A673 (cell line): ENCODE data around the gene CCDC73. TPM values are rescaled to one million over a fixed set of nuclear protein-coding genes. Genes with fewer than 3 reads are reported as not detected.

Experiments used
- BruUV-seq: library from RNA; stranded (reverse); fragments of 400-500 nt; replicated peaks from 2 replicates; lab custom pipeline; 2021; lab: Mats Ljungman, UMichigan
- CTCF ChIA-PET: fragments of 300-600 bp; sonication (Branson Sonifier 250); formaldehyde crosslinking; loops from one replicate; lab custom pipeline; 2022; ENCODE audit warnings: antibody characterized with exemption; lab: Charles Lee
- POLR2A ChIA-PET: fragments of 300-600 bp; sonication (Branson Sonifier 250); formaldehyde crosslinking; loops from one replicate; lab custom pipeline; 2022; ENCODE audit warnings: antibody characterized with exemption; ENCODE audit not compliant: low non-redundant PET; lab: Charles Lee
- DNase-seq: peaks from one replicate; pipeline ENCODE4 v3.0.0-alpha.2; 2015; ENCODE audit warnings: low spot score
- H3K27ac ChIP-seq: fragments of 200-600 bp; sonication (generic); 2 replicates; pipeline ENCODE4 v1.5.1; 2016; ENCODE audit warnings: mixed run types, low read depth, mild to moderate bottlenecking, mixed read lengths, antibody characterized with exemption, low read length; ENCODE audit not compliant: poor library complexity, severe bottlenecking
- H3K27me3 ChIP-seq: fragments of 200-600 bp; sonication (generic); replicated peaks from 2 replicates; pipeline ENCODE4 v1.6.1; 2017; ENCODE audit warnings: mixed run types, low read depth, mild to moderate bottlenecking, mixed read lengths, antibody characterized with exemption, low read length; ENCODE audit not compliant: insufficient read depth, poor library complexity
- H3K36me3 ChIP-seq: fragments of 200-600 bp; sonication (generic); 2 replicates; pipeline ENCODE4 v1.6.1; 2016; ENCODE audit warnings: mixed run types, mild to moderate bottlenecking, mixed read lengths, antibody characterized with exemption, low read length; ENCODE audit not compliant: insufficient read depth, poor library complexity, severe bottlenecking
- H3K4me1 ChIP-seq: fragments of 200-600 bp; sonication (generic); 2 replicates; pipeline ENCODE4 v1.6.1; 2017; ENCODE audit warnings: mixed run types, mild to moderate bottlenecking, mixed read lengths, antibody characterized with exemption, low read length; ENCODE audit not compliant: insufficient read depth, poor library complexity, severe bottlenecking
- H3K4me3 ChIP-seq: fragments of 200-600 bp; sonication (generic); 2 replicates; pipeline ENCODE4 v1.5.1; 2016; ENCODE audit warnings: low read depth, mixed run types, mild to moderate bottlenecking, mixed read lengths, low read length; ENCODE audit not compliant: poor library complexity, severe bottlenecking
- H3K9me3 ChIP-seq: fragments of 200-600 bp; sonication (generic); 2 replicates; pipeline ENCODE4 v1.6.1; 2016; ENCODE audit warnings: mixed run types, low read depth, mild to moderate bottlenecking, mixed read lengths, antibody characterized with exemption, low read length; ENCODE audit not compliant: poor library complexity, severe bottlenecking
- EZH2 ChIP-seq: fragments of 200-600 bp; sonication (generic); IDR thresholded peaks from 2 replicates; pipeline ENCODE4 v1.6.1; 2017; ENCODE audit warnings: borderline replicate concordance, low read depth, mild to moderate bottlenecking, mixed read lengths, antibody characterized with exemption, low read length; ENCODE audit not compliant: poor library complexity, severe bottlenecking
- intact Hi-C: fragments of 100-400 bp; cut with micrococcal nuclease; formaldehyde crosslinking; loops from one replicate; pipeline ENCODE4 v1.10.0; 2022; ENCODE audit not compliant: unreplicated experiment
- total RNA-seq: library from RNA; stranded (reverse); gene quantifications from 2 replicates; pipeline ENCODE4 v1.2.3, GENCODE V29; 2021
- TF ChIP-seq, protein P1 (sequence below): fragments of 300-800, 200-600 bp; sonication (generic); conservative IDR thresholded peaks from 2 replicates; pipeline ENCODE4 v1.5.1; 2017; ENCODE audit warnings: low read depth, mild to moderate bottlenecking, antibody characterized with exemption, low read length, moderate library complexity, mixed read lengths

Gene CCDC73
- total RNA-seq, 1 experiment from 2014 or later, result not detected

GRCh38 chr11:32643526-32643925 lies 150.9 kb downstream of the CCDC73 start:
- no peak for DNase-seq
- no peaks in the 10 kb centered on the region for H3K36me3 ChIP-seq
- no peaks in the 10 kb centered on the region for H3K9me3 ChIP-seq
- no peak for TF ChIP-seq EZH2
- TF ChIP-seq, protein P1, sequence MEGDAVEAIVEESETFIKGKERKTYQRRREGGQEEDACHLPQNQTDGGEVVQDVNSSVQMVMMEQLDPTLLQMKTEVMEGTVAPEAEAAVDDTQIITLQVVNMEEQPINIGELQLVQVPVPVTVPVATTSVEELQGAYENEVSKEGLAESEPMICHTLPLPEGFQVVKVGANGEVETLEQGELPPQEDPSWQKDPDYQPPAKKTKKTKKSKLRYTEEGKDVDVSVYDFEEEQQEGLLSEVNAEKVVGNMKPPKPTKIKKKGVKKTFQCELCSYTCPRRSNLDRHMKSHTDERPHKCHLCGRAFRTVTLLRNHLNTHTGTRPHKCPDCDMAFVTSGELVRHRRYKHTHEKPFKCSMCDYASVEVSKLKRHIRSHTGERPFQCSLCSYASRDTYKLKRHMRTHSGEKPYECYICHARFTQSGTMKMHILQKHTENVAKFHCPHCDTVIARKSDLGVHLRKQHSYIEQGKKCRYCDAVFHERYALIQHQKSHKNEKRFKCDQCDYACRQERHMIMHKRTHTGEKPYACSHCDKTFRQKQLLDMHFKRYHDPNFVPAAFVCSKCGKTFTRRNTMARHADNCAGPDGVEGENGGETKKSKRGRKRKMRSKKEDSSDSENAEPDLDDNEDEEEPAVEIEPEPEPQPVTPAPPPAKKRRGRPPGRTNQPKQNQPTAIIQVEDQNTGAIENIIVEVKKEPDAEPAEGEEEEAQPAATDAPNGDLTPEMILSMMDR, result no peak
- BruUV-seq, result no TSS peak
- ChIA-PET POLR2A (no interaction called here), CTCF (no interaction called here)
- H3K4me1 ChIP-seq, result no peaks in the 10 kb centered on the region
- no peak overlapping the region for H3K4me3 ChIP-seq
- no peak overlapping the region for H3K27ac ChIP-seq
- intact Hi-C loops, result no loop called here
- peaks cover 19% of the 10 kb centered on the region for H3K27me3 ChIP-seq

GRCh38 chr11:32641361-32641760 lies 153.1 kb downstream of the CCDC73 start:
- no peaks in the 10 kb centered on the region for H3K36me3 ChIP-seq
- POLR2A ChIA-PET, result no interaction called here
- CTCF ChIA-PET, result interaction anchor here (0.5 kb wide), 1 partner anchor 117 kb away, joined by 7 read pairs; no protein-coding TSS in a partner anchor
- H3K27ac ChIP-seq, result no peak overlapping the region
- BruUV-seq, result no TSS peak
- H3K27me3 ChIP-seq, result peaks cover 14% of the 10 kb centered on the region
- intact Hi-C loops, result no loop called here
- TF ChIP-seq EZH2, result no peak
- TF ChIP-seq, protein P1, result no peak; the same call in 1 of the 2 replicates
- DNase-seq, result no peak
- no peak overlapping the region for H3K4me3 ChIP-seq
- H3K9me3 ChIP-seq, result no peaks in the 10 kb centered on the region
- H3K4me1 ChIP-seq, result no peaks in the 10 kb centered on the region

DNA sequence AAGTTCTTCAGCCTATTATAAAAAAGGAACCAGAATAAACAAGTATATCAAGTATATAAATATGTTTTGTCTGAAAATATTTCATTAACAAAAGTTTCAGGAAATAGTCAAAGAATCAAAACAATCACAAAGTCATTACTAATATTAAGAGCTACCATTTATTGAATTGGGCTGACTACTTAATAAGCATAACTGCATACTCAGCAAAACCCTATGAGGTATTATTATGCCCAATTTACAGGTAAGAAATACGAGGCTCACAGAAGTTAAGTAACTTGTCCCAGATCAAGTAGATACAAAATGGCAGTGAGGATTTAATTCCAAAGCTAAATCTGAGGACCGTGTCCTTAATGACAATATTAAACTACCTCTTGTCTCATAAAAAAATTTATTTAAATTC lies 158.6 kb downstream of the CCDC73 start:
- no peak for DNase-seq
- Histone ChIP-seq H3K4me1 (no peaks in the 10 kb centered on the region), H3K27me3 (peaks cover 50% of the 10 kb centered on the region), H3K36me3 (no peaks in the 10 kb centered on the region), H3K9me3 (no peaks in the 10 kb centered on the region), H3K4me3 (no peak overlapping the region), H3K27ac (no peak overlapping the region)
- no TSS peak for BruUV-seq
- CTCF ChIA-PET, result no interaction called here
- POLR2A ChIA-PET, result no interaction called here
- TF ChIP-seq, protein P1, result no peak
- no peak for TF ChIP-seq EZH2
- intact Hi-C loops, result no loop called here
